ENCODE data around the gene TLE6.

DNA sequence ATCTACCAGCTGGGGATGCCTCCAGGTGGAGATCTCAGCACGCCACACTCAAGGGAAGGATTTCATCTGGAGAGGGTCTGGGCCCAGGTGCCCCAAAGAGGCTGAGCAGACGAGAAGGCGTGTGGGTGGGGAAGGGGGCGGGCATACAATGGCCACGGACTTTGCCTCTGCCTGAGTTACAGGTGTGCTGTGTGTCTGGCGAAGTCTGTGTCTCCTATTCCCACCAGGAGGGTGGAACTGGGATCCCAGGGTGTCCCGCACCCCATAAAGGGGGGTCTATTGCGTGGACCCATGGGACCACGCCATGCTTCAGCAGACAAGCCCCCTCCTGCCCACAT is 48.2 kb downstream of the TLE6 start:
- TF ChIP-seq, protein P1, sequence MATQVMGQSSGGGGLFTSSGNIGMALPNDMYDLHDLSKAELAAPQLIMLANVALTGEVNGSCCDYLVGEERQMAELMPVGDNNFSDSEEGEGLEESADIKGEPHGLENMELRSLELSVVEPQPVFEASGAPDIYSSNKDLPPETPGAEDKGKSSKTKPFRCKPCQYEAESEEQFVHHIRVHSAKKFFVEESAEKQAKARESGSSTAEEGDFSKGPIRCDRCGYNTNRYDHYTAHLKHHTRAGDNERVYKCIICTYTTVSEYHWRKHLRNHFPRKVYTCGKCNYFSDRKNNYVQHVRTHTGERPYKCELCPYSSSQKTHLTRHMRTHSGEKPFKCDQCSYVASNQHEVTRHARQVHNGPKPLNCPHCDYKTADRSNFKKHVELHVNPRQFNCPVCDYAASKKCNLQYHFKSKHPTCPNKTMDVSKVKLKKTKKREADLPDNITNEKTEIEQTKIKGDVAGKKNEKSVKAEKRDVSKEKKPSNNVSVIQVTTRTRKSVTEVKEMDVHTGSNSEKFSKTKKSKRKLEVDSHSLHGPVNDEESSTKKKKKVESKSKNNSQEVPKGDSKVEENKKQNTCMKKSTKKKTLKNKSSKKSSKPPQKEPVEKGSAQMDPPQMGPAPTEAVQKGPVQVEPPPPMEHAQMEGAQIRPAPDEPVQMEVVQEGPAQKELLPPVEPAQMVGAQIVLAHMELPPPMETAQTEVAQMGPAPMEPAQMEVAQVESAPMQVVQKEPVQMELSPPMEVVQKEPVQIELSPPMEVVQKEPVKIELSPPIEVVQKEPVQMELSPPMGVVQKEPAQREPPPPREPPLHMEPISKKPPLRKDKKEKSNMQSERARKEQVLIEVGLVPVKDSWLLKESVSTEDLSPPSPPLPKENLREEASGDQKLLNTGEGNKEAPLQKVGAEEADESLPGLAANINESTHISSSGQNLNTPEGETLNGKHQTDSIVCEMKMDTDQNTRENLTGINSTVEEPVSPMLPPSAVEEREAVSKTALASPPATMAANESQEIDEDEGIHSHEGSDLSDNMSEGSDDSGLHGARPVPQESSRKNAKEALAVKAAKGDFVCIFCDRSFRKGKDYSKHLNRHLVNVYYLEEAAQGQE (IDR thresholded peaks at IDR 0.05): no peak
- TF ChIP-seq GABPA (IDR thresholded peaks at IDR 0.05 in 1 of 2, conservative IDR thresholded peaks at IDR 0.05 in 1 of 2): no peak
- TF ChIP-seq, protein P2, sequence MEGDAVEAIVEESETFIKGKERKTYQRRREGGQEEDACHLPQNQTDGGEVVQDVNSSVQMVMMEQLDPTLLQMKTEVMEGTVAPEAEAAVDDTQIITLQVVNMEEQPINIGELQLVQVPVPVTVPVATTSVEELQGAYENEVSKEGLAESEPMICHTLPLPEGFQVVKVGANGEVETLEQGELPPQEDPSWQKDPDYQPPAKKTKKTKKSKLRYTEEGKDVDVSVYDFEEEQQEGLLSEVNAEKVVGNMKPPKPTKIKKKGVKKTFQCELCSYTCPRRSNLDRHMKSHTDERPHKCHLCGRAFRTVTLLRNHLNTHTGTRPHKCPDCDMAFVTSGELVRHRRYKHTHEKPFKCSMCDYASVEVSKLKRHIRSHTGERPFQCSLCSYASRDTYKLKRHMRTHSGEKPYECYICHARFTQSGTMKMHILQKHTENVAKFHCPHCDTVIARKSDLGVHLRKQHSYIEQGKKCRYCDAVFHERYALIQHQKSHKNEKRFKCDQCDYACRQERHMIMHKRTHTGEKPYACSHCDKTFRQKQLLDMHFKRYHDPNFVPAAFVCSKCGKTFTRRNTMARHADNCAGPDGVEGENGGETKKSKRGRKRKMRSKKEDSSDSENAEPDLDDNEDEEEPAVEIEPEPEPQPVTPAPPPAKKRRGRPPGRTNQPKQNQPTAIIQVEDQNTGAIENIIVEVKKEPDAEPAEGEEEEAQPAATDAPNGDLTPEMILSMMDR (IDR thresholded peaks at IDR 0.05; ENCODE audit: low read depth, low read length, missing input control): no peak
- TF ChIP-seq HNF4A (conservative IDR thresholded peaks at IDR 0.05): no peak
- no peak for TF ChIP-seq YY1 (IDR thresholded peaks at IDR 0.05)
- TF ChIP-seq, protein P3, sequence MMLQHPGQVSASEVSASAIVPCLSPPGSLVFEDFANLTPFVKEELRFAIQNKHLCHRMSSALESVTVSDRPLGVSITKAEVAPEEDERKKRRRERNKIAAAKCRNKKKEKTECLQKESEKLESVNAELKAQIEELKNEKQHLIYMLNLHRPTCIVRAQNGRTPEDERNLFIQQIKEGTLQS (IDR thresholded peaks at IDR 0.05): no peak
- no peak for TF ChIP-seq FOXA1 (IDR thresholded peaks at IDR 0.05)
- TF ChIP-seq TAF1 (conservative IDR thresholded peaks at IDR 0.05): no peak
- TF ChIP-seq, protein P4, sequence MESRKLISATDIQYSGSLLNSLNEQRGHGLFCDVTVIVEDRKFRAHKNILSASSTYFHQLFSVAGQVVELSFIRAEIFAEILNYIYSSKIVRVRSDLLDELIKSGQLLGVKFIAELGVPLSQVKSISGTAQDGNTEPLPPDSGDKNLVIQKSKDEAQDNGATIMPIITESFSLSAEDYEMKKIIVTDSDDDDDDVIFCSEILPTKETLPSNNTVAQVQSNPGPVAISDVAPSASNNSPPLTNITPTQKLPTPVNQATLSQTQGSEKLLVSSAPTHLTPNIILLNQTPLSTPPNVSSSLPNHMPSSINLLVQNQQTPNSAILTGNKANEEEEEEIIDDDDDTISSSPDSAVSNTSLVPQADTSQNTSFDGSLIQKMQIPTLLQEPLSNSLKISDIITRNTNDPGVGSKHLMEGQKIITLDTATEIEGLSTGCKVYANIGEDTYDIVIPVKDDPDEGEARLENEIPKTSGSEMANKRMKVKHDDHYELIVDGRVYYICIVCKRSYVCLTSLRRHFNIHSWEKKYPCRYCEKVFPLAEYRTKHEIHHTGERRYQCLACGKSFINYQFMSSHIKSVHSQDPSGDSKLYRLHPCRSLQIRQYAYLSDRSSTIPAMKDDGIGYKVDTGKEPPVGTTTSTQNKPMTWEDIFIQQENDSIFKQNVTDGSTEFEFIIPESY (IDR thresholded peaks at IDR 0.05): no peak
- TF ChIP-seq SP1 (IDR thresholded peaks at IDR 0.05): no peak
- TF ChIP-seq, protein P5, sequence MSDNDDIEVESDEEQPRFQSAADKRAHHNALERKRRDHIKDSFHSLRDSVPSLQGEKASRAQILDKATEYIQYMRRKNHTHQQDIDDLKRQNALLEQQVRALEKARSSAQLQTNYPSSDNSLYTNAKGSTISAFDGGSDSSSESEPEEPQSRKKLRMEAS (IDR thresholded peaks at IDR 0.05): no peak

Measured in liver (tissue), 3 donors.